SK-N-MC (cell line): ENCODE data around the gene TNFAIP1.

Experiments used
- EZH2 ChIP-seq: fragments of 200-600 bp; sonication (generic); IDR thresholded peaks from one replicate; pipeline ENCODE4 v1.6.1; 2017; ENCODE audit warnings: antibody characterized with exemption
- FOXP2 ChIP-seq: optimal IDR thresholded peaks from 2 replicates; pipeline ENCODE3; 2011; ENCODE audit warnings: mild to moderate bottlenecking, moderate library complexity; ENCODE audit not compliant: insufficient read depth; ENCODE audit errors: extremely low read length, control extremely low read depth
- POLR2AphosphoS5 ChIP-seq: IDR thresholded peaks from 2 replicates; pipeline ENCODE4 v1.6.1; 2012; ENCODE audit warnings: mild to moderate bottlenecking, low read depth, low read length, borderline replicate concordance

GRCh38 chr17:28324267-28324745 lies 11.3 kb upstream of the TNFAIP1 start:
- TF ChIP-seq EZH2 (no peak), POLR2AphosphoS5 (no peak), FOXP2 (no peak)
